Liver (tissue), 9 donors: ENCODE results near the gene SNX10. TPM values are rescaled to one million over a fixed set of nuclear protein-coding genes. Genes with fewer than 3 reads are reported as not detected.
A peak's percentile ranks its signal among the peaks of the same experiment; 100 is the strongest.

Experiments used
- DNase-seq: peaks from one replicate; pipeline ENCODE4 v3.0.0-alpha.2; 2017; ENCODE audit warnings: low spot score
- H3K27ac ChIP-seq, 2 donors: one replicate each; pipeline ENCODE4 v1.7.0; 2013; ENCODE audit warnings: inconsistent platforms in 2 of 2, low read length in 2 of 2, control low read depth in 1 of 2, low read depth in 1 of 2, mild to moderate bottlenecking in 1 of 2
- H3K27me3 ChIP-seq, 4 donors: one replicate each; pipeline versions ENCODE4 v1.6.1 to v1.7.0; 2013; ENCODE audit warnings: low read length in 3 of 4, inconsistent platforms in 1 of 4, mild to moderate bottlenecking in 1 of 4, moderate library complexity in 1 of 4; ENCODE audit not compliant: control insufficient read depth in 4 of 4, insufficient read depth in 4 of 4
- H3K36me3 ChIP-seq, 4 donors: one replicate each; pipeline versions ENCODE4 v1.6.1 to v1.7.0; 2013; ENCODE audit warnings: low read length in 3 of 4, mild to moderate bottlenecking in 3 of 4, low read depth in 1 of 4, moderate library complexity in 1 of 4; ENCODE audit not compliant: control insufficient read depth in 4 of 4, insufficient read depth in 3 of 4
- H3K4me1 ChIP-seq, 4 donors: one replicate each; pipeline versions ENCODE4 v1.6.1 to v1.7.0; 2013; ENCODE audit warnings: low read length in 3 of 4, mild to moderate bottlenecking in 3 of 4, moderate library complexity in 1 of 4; ENCODE audit not compliant: control insufficient read depth in 4 of 4, insufficient read depth in 4 of 4
- H3K4me3 ChIP-seq, 3 donors: one replicate each; pipeline versions ENCODE4 v1.6.1 to v1.7.0; 2013; ENCODE audit warnings: low read length in 3 of 3, control low read depth in 1 of 3, low read depth in 1 of 3, mild to moderate bottlenecking in 1 of 3
- H3K9ac ChIP-seq, 2 donors: one replicate each; pipeline ENCODE4 v1.7.0; 2013; ENCODE audit warnings: low read length in 2 of 2, mild to moderate bottlenecking in 2 of 2, moderate library complexity in 2 of 2, control low read depth in 1 of 2, low read depth in 1 of 2
- H3K9me3 ChIP-seq, 4 donors: one replicate each; pipeline versions ENCODE4 v1.6.1 to v1.7.0; 2013; ENCODE audit warnings: low read length in 3 of 4; ENCODE audit not compliant: control insufficient read depth in 4 of 4
- ATF3 ChIP-seq: IDR thresholded peaks from 2 replicates; pipeline ENCODE4 v1.6.1; 2016; ENCODE audit warnings: antibody characterized with exemption
- CTCF ChIP-seq: fragments of 150-350 bp; IDR thresholded peaks from 2 replicates; pipeline ENCODE4 v1.5.1; 2017; ENCODE audit warnings: improper control_type of control experiment, low read depth, low read length; ENCODE audit not compliant: missing input control
- EGR1 ChIP-seq, 2 donors: IDR thresholded peaks; 2 replicates each; pipeline ENCODE4 v1.6.1; 2016 to 2018; ENCODE audit warnings: antibody characterized with exemption in 2 of 2, low read depth in 2 of 2
- FOXA1 ChIP-seq: IDR thresholded peaks from 2 replicates; pipeline ENCODE4 v1.6.1; 2016; ENCODE audit warnings: antibody characterized with exemption
- FOXA2 ChIP-seq: IDR thresholded peaks from 2 replicates; pipeline ENCODE4 v1.6.1; 2016; ENCODE audit warnings: antibody characterized with exemption
- GABPA ChIP-seq, 2 donors: IDR thresholded peaks in 1 of 2; conservative IDR thresholded peaks in 1 of 2; 2 replicates each; pipeline ENCODE4 v1.6.1; 2016; ENCODE audit warnings: antibody characterized with exemption in 2 of 2, mild to moderate bottlenecking in 1 of 2, moderate library complexity in 1 of 2
- HNF4A ChIP-seq, 2 donors: conservative IDR thresholded peaks; 2 replicates each; pipeline ENCODE4 v1.6.1; 2016; ENCODE audit warnings: antibody characterized with exemption in 2 of 2, mild to moderate bottlenecking in 2 of 2
- HNF4G ChIP-seq: IDR thresholded peaks from 2 replicates; pipeline ENCODE4 v1.6.1; 2016; ENCODE audit warnings: antibody characterized with exemption
- JUND ChIP-seq, 2 donors: IDR thresholded peaks; 2 replicates each; pipeline ENCODE4 v1.6.1; 2016; ENCODE audit warnings: antibody characterized with exemption in 2 of 2
- MAX ChIP-seq: IDR thresholded peaks from 2 replicates; pipeline ENCODE4 v1.6.1; 2016; ENCODE audit warnings: antibody characterized with exemption
- NR2F2 ChIP-seq: IDR thresholded peaks from 2 replicates; pipeline ENCODE4 v1.6.1; 2016; ENCODE audit warnings: antibody characterized with exemption
- RAD21 ChIP-seq, 2 donors: IDR thresholded peaks; 2 replicates each; pipeline ENCODE4 v1.6.1; 2016; ENCODE audit warnings: antibody characterized with exemption in 2 of 2, mild to moderate bottlenecking in 2 of 2
- REST ChIP-seq: IDR thresholded peaks from 2 replicates; pipeline ENCODE4 v1.6.1; 2016; ENCODE audit warnings: antibody characterized with exemption, mild to moderate bottlenecking
- RXRA ChIP-seq, 2 donors: IDR thresholded peaks; 2 replicates each; pipeline ENCODE4 v1.6.1; 2017 to 2018; ENCODE audit warnings: antibody characterized with exemption in 2 of 2, mild to moderate bottlenecking in 1 of 2
- SP1 ChIP-seq: IDR thresholded peaks from 2 replicates; pipeline ENCODE4 v1.6.1; 2018; ENCODE audit warnings: antibody characterized with exemption, mild to moderate bottlenecking
- TAF1 ChIP-seq: conservative IDR thresholded peaks from 2 replicates; pipeline ENCODE4 v1.6.1; 2016; ENCODE audit warnings: antibody characterized with exemption, mild to moderate bottlenecking
- YY1 ChIP-seq: IDR thresholded peaks from 2 replicates; pipeline ENCODE4 v1.6.1; 2016; ENCODE audit warnings: antibody characterized with exemption, mild to moderate bottlenecking
- ZBTB33 ChIP-seq: IDR thresholded peaks from 2 replicates; pipeline ENCODE4 v1.6.1; 2016; ENCODE audit warnings: antibody characterized with exemption
- WGBS: extraction: QIAGEN DNeasy Blood & Tissue Kit; methylation state at CpG from one replicate; pipeline ENCODE4 v1.1.7; 2013; 5-methylcytosine and 5-hydroxymethylcytosine counted together
- polyA plus RNA-seq, 2 donors: library from polyadenylated mRNA; stranded (reverse) in 1 of 2; unstranded in 1 of 2; fragments of 200-250 nt in 1 of 2; fragments of >200 nt in 1 of 2; fragmentation: Nextera tagmentation in 1 of 2; extraction: Ambion mirVana in 1 of 2; gene quantifications; one replicate each; pipeline versions ENCODE4 v1.2.1 to v1.2.3, GENCODE V29; 2013 to 2015
- total RNA-seq, 2 donors: library from RNA; depleted of rRNA; stranded (reverse); fragments of >200 nt; gene quantifications; one replicate each; pipeline ENCODE4 v1.2.3, GENCODE V29; 2014
- donor health status: healthy.
- donor health status: healthy.
- donor health status: healthy.
- donor health status: healthy.
- donor health status: healthy.

SNX10 gene
- total and polyA plus RNA-seq, 4 donors: 5.9 to 15.9 (median 12.8) TPM

- Histone ChIP-seq H3K4me1 (peaks cover 6 to 58% (median 25%) of the 10 kb centered on the region in 4 donors), H3K36me3 (no peaks in the 10 kb centered on the region), H3K27ac (peak overlapping the region; percentile 94 to 96), H3K9me3 (no peaks in the 10 kb centered on the region), H3K4me3 (no peak overlapping the region), H3K9ac (no peak overlapping the region), H3K27me3 (no peaks in the 10 kb centered on the region)
- DNase-seq: no peak
- TF ChIP-seq EGR1 (IDR thresholded peaks at IDR 0.05; ENCODE audit: low read depth in 2 of 2): no peak
- no peak for TF ChIP-seq TAF1
- no peak for TF ChIP-seq NR2F2
- peak; percentile 62 for TF ChIP-seq YY1
- 57% methylated on average over 7 of the region's 7 CpGs for WGBS
Observed at GRCh38 chr7:26346611-26347203, 55.0 kb downstream of the SNX10 start.

- Histone ChIP-seq H3K4me3 (no peak overlapping the region), H3K9ac (peak overlapping the region in 1 of 2 donors; percentile 52), H3K27me3 (no peaks in the 10 kb centered on the region), H3K36me3 (no peaks in the 10 kb centered on the region), H3K9me3 (no peaks in the 10 kb centered on the region), H3K27ac (peak overlapping the region; percentile 94 to 96), H3K4me1 (peaks cover 6 to 52% (median 25%) of the 10 kb centered on the region in 4 donors)
- no peak for DNase-seq
- TF ChIP-seq JUND (IDR thresholded peaks at IDR 0.05) (peak; percentile 49 to 62), HNF4A (conservative IDR thresholded peaks at IDR 0.05) (peak; percentile 83 to 86), FOXA2 (peak; percentile 5), RXRA (IDR thresholded peaks at IDR 0.05) (peak; percentile 70 to 81), RAD21 (IDR thresholded peaks at IDR 0.05) (peak; percentile 22 to 27), NR2F2 (no peak), SP1 (peak; percentile 82), CTCF (no peak), ATF3 (no peak), YY1 (peak; percentile 70), HNF4G (peak; percentile 59), FOXA1 (peak; percentile 74), MAX (peak; percentile 89), GABPA (IDR thresholded peaks at IDR 0.05 in 1 of 2, conservative IDR thresholded peaks at IDR 0.05 in 1 of 2) (no peak), ZBTB33 (peak; percentile 56), TAF1 (peak; percentile 39), REST (peak; percentile 80), EGR1 (IDR thresholded peaks at IDR 0.05; ENCODE audit: low read depth in 2 of 2) (peak in 1 of 2 donors; percentile 72)
- 27% methylated on average over 10 of the region's 10 CpGs for WGBS
Observed at GRCh38 chr7:26348234-26348851, 56.7 kb downstream of the SNX10 start.
